Measurements from ENCODE around the gene C5orf22. TPM values are rescaled to one million over a fixed set of nuclear protein-coding genes. Genes with fewer than 3 reads are reported as not detected.

Gene C5orf22
- total and polyA plus RNA-seq, 2 of the 4 experiments (the other 2 are of a cell fraction): 11.2 to 19.9 TPM

DNA sequence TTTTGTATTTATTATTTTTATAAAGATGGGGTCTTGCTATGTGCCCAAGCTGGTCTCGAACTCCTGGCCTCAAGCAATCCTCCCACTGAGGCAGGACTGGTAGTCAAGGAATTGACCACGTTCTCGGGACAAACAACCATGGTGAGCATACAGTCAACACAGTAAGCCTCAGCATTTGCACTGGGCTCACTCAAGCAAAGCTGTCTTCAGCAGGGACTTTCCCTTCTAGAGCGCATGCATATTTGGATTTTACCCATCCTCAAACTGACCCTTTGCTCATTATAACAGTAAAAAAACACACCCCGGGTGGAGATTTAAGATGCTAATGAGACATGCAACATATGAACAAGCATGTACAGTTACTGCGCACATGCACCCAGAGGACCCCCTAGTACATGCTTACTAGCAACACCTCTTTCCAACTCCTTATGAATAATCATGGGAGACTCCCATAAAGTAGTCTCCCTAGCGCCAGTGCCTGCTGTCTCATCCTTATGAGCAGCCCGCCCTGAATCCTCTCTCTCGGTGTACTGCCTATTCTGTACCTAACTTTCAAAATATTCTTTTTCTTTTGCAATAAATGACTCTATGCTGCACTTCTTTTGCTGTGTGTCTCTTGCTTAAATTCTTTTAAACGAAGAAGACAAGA, 41.5 kb downstream of the C5orf22 start:
- H2AK5ac ChIP-seq (ENCODE audit: low read depth, low read length): no peak overlapping the region
- no peak overlapping the region for H3K27ac ChIP-seq (ENCODE audit: insufficient read depth, low read length)
- 75% methylated on average over 3 of the region's 10 CpGs; no CpG with 5 or more reads in 1 of the 2 experiments for WGBS, 2 experiments (ENCODE audit: extremely low coverage in 2 of 2, insufficient read length in 1 of 2)
- H3K9ac ChIP-seq (ENCODE audit: low read depth, low read length): no peak overlapping the region
- ChIA-PET CTCF (interaction anchor here (0.7 kb wide), 1 partner anchor 1010 kb away, joined by 3 read pairs; no protein-coding TSS in a partner anchor), POLR2A (ENCODE audit: unreplicated experiment) (no interaction called here)
- H3K36me3 ChIP-seq (ENCODE audit: control insufficient read depth, insufficient read depth, low read length): no peaks in the 10 kb centered on the region
- H2BK20ac ChIP-seq (ENCODE audit: low read depth, low read length): no peak overlapping the region
- no peaks in the 10 kb centered on the region for H4K20me1 ChIP-seq (ENCODE audit: insufficient read depth, low read length)
- in situ Hi-C loops (cut with MboI; ENCODE audit: low sequenced_read_pairs): no loop called here
- no peak overlapping the region for H2AFZ ChIP-seq (replicated peaks; ENCODE audit: low read length, poor library complexity)
- no peak overlapping the region for H4K91ac ChIP-seq (ENCODE audit: insufficient read depth, low read depth, low read length)
- no peak overlapping the region for H3K4me3 ChIP-seq (ENCODE audit: insufficient read depth, low read depth, low read length)
- no peaks in the 10 kb centered on the region for H3K4me1 ChIP-seq (ENCODE audit: control insufficient read depth, insufficient read depth, low read length)
- no peak overlapping the region for H3K4me2 ChIP-seq (ENCODE audit: low read depth, low read length)
- H2BK15ac ChIP-seq (ENCODE audit: low read depth, low read length): no peak overlapping the region
- no TSS peak for BruUV-seq (replicated peaks)
- H3K56ac ChIP-seq (ENCODE audit: extremely low read depth, insufficient read depth, low read length): no peak overlapping the region
- no peak for DNase-seq
- H3K27me3 ChIP-seq (ENCODE audit: control insufficient read depth, insufficient read depth, low read length): peaks cover 5% of the 10 kb centered on the region
- H4K5ac ChIP-seq (ENCODE audit: low read depth, low read length): no peak overlapping the region
- no peak overlapping the region for H2AK9ac ChIP-seq (replicated peaks; ENCODE audit: low read depth, low read length, poor library complexity)
- no peak for TF ChIP-seq SMC3 (IDR thresholded peaks at IDR 0.05; ENCODE audit: low read depth, low read length)
- no peak for TF ChIP-seq CHD1 (IDR thresholded peaks at IDR 0.05; ENCODE audit: low read depth, low read length)
- no peak for TF ChIP-seq NFE2L2 (IDR thresholded peaks at IDR 0.05; ENCODE audit: low read depth, low read length)
- no peak for TF ChIP-seq POLR2A (IDR thresholded peaks at IDR 0.05; ENCODE audit: low read depth, low read length)
- no peak for TF ChIP-seq CEBPB (IDR thresholded peaks at IDR 0.05; ENCODE audit: low read depth, low read length)
- no peak for TF ChIP-seq MAFK (IDR thresholded peaks at IDR 0.05; ENCODE audit: low read depth, low read length)
- no peak overlapping the region for H3K4ac ChIP-seq (ENCODE audit: low read depth, low read length)
- H3K14ac ChIP-seq (replicated peaks; ENCODE audit: low read depth, low read length): no peak overlapping the region
- intact Hi-C loops (cut with micrococcal nuclease): no loop called here
- no peak overlapping the region for H2BK5ac ChIP-seq (ENCODE audit: low read depth, low read length, poor library complexity, severe bottlenecking)
- H3K23ac ChIP-seq (ENCODE audit: low read depth, low read length): no peak overlapping the region
- H2BK120ac ChIP-seq (ENCODE audit: low read depth, low read length): no peak overlapping the region
- H4K8ac ChIP-seq (ENCODE audit: low read depth in 2 of 2, low read length in 2 of 2): no peak overlapping the region
- H3K79me1 ChIP-seq (ENCODE audit: low read depth in 1 of 2, low read length in 2 of 2): no peaks in the 10 kb centered on the region
- no peaks in the 10 kb centered on the region for H3K9me1 ChIP-seq (ENCODE audit: insufficient read depth, low read length)
- ATAC-seq (ENCODE audit: low read depth): no peak
- no peaks in the 10 kb centered on the region for H3K9me3 ChIP-seq (ENCODE audit: control insufficient read depth, insufficient read depth, low read length)
- dilution Hi-C loops (cut with HindIII; ENCODE audit: low sequenced_read_pairs, unreplicated experiment): no loop called here
- no peak overlapping the region for H3K18ac ChIP-seq (ENCODE audit: low read depth, low read length)
